Measurements from ENCODE around the gene TUBB4B.
A peak's percentile ranks its signal among the peaks of the same experiment; 100 is the strongest.

- TF ChIP-seq CTCF (IDR thresholded peaks at IDR 0.05) (no peak), POLR2AphosphoS5 (IDR thresholded peaks at IDR 0.05) (peak; percentile 91 to 98 (median 96)), POLR2A (IDR thresholded peaks at IDR 0.05) (peak in 1 of 4 donors; percentile 43), EP300 (IDR thresholded peaks at IDR 0.05) (no peak)
Measured at GRCh38 chr9:137205126-137206069, 35.7 kb upstream of the TUBB4B start, which contains the start of the genes NDOR1 and TMEM203.

Data from stomach (tissue), 4 donors.